Nephron progenitor cell (in vitro differentiated cells): ENCODE results near the gene MUC5AC.
"Not testable (repeated sequence)": the region's sequence is repeated elsewhere in the genome, so short reads cannot be mapped to it uniquely, and the experiment has no call there.

Experiments used
- DNase-seq: peaks from one replicate; pipeline ENCODE4 v3.0.0; 2021
- H3K27ac Mint-ChIP-seq: 2 replicates; pipeline ENCODE4 v1.8.0; 2021; ENCODE audit warnings: mild to moderate bottlenecking, moderate library complexity, mixed read lengths
- H3K27me3 Mint-ChIP-seq: 2 replicates; pipeline ENCODE4 v1.8.0; 2021; ENCODE audit warnings: mild to moderate bottlenecking, low read depth, mixed read lengths; ENCODE audit not compliant: poor library complexity
- H3K36me3 Mint-ChIP-seq: 2 replicates; pipeline ENCODE4 v1.8.0; 2021; ENCODE audit warnings: low read depth, mixed read lengths
- H3K4me1 Mint-ChIP-seq: 2 replicates; pipeline ENCODE4 v1.8.0; 2021; ENCODE audit warnings: mixed read lengths
- H3K4me3 Mint-ChIP-seq: 2 replicates; pipeline ENCODE4 v1.8.0; 2021; ENCODE audit warnings: mild to moderate bottlenecking, moderate library complexity, mixed read lengths
- H3K9me3 Mint-ChIP-seq: 2 replicates; pipeline ENCODE4 v1.8.0; 2021; ENCODE audit warnings: mild to moderate bottlenecking, moderate library complexity, mixed read lengths
- TF ChIP-seq, protein P1 (sequence below): fragments of 200-600 bp; sonication (generic); IDR thresholded peaks from 2 replicates; pipeline ENCODE4 v1.5.0; 2021; ENCODE audit warnings: antibody characterized with exemption

Gene MUC5AC

DNA sequence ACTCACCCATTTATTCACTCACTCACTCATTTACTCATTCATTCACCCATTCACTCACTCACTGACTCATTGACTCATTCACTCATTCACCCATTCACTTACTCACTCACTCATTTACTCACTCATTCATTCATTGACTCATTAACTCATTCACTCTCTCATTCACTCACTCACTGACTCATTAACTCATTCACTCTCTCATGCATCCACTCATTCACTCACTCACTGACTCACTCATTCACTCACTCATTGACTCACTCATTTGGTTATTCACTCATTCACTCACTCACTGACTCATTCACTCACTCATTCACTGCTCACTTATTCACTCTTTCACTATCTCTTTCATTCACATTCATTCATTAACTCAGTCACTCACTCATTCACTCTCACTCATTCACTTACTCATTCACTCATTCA is 2.5 kb upstream of the MUC5AC start:
- peaks cover 3% of the 10 kb centered on the region for H3K27me3 Mint-ChIP-seq
- TF ChIP-seq, protein P1, sequence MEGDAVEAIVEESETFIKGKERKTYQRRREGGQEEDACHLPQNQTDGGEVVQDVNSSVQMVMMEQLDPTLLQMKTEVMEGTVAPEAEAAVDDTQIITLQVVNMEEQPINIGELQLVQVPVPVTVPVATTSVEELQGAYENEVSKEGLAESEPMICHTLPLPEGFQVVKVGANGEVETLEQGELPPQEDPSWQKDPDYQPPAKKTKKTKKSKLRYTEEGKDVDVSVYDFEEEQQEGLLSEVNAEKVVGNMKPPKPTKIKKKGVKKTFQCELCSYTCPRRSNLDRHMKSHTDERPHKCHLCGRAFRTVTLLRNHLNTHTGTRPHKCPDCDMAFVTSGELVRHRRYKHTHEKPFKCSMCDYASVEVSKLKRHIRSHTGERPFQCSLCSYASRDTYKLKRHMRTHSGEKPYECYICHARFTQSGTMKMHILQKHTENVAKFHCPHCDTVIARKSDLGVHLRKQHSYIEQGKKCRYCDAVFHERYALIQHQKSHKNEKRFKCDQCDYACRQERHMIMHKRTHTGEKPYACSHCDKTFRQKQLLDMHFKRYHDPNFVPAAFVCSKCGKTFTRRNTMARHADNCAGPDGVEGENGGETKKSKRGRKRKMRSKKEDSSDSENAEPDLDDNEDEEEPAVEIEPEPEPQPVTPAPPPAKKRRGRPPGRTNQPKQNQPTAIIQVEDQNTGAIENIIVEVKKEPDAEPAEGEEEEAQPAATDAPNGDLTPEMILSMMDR = no peak
- no peak overlapping the region for H3K27ac Mint-ChIP-seq
- no peak for DNase-seq
- H3K4me3 Mint-ChIP-seq = no peak overlapping the region
- H3K4me1 Mint-ChIP-seq = peaks cover 5% of the 10 kb centered on the region
- H3K9me3 Mint-ChIP-seq = no peaks in the 10 kb centered on the region
- H3K36me3 Mint-ChIP-seq = no peaks in the 10 kb centered on the region

DNA sequence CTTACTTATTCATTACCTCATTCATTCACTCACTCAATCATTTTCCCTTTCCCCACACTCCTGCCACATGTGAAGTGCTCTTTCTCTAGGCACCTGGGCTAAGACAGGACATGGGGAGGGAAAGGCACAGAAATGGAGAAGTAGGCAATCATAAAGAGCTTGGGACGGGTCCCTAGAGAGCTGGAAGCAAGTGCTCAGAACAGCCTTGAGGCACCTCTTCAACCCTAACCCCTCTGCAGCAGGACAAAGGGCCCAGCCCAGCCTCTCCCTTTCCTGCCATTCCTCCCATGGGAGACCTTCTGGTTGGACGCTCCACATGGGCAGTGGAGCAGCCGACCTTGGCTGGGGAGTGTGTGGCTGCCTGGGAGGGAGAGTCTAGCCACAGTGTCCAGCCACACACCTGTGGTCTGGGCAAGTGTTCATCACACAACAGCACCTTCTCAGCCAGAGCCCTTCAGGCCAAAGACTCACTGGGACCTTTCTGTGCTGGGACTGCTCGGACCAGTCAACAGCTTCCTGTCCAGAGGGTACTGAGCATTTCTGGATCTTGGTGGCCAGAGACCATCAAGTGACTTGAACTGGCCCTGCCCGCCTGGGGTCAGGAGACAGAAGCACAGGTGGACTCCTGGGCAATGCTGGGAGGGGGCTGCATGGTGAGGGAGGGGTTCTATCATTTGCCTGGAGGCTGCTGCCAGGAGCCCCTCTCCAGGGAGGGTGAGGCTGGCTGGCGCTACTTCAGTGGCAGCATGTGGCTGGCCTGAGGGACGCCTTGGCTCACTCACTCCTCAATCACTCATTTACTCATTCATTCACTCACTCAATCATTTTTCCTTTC is 1.0 kb upstream of the MUC5AC start:
- Mint-ChIP-seq H3K27ac (no peak overlapping the region), H3K36me3 (no peaks in the 10 kb centered on the region), H3K4me3 (no peak overlapping the region), H3K9me3 (no peaks in the 10 kb centered on the region), H3K27me3 (peaks cover 3% of the 10 kb centered on the region), H3K4me1 (no peaks in the 10 kb centered on the region)
- TF ChIP-seq, protein P1 = no peak
- DNase-seq = no peak

DNA sequence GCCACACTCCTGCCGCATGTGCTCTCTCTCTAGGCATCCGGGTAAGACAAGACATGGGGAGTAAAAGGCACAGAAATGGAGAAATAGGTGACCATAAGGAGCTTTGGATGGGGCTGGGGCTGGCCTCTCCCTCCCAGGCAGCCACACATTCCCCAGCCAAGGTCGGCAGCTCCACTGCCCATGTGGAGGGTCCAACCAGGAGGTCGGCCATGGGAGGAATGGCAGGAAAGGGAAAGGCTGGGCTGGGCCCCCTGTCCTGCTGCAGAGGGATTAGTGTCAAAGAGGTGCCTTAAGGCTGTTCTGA is 460 bp upstream of the MUC5AC start:
- H3K27ac Mint-ChIP-seq = no peak overlapping the region
- peaks cover 3% of the 10 kb centered on the region for H3K27me3 Mint-ChIP-seq
- TF ChIP-seq, protein P1 = no peak
- H3K4me3 Mint-ChIP-seq = no peak overlapping the region
- no peaks in the 10 kb centered on the region for H3K4me1 Mint-ChIP-seq
- DNase-seq = no peak
- H3K9me3 Mint-ChIP-seq = no peaks in the 10 kb centered on the region
- no peaks in the 10 kb centered on the region for H3K36me3 Mint-ChIP-seq

DNA sequence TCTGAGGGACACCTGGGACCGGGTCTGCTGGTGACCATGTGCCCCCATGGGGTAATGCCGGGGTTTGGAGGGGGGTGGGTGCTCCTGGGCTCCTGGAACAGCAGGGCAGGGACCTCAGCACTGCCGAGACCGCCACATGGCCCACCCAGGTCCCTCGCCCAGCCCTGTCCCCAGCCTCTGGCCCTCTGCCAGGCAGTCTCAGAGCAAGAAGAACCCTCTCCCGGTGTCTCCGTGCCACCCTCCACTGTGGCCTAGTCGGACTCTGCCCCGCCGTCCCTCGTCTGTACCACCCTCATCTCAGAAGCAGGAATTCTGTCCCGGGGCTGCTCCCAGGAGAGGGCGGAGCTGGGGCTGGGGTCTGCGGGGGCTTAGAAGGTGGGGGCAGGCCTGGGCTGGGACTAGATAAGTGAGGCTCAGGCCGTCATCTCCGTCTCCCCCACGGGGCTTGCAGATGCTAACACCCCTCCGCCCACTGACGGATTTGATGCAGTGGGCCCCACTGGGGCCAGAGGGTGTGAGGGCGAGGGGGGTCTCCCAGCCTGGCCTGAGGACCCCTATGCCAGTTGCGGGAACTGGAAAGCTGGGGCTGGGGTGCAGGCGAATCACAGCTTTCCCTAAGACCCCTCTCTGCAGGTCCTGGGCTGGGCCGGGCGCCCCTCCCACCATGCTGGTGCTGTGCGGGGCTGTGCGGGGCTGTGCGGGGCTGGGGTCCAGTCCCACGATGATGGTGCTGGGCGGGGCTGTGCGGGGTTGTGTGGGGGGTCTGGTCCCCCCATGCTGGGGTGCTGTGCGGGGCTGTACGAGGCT is 1.1 kb downstream of the MUC5AC start:
- no peaks in the 10 kb centered on the region for H3K9me3 Mint-ChIP-seq
- H3K27me3 Mint-ChIP-seq = peaks cover 3% of the 10 kb centered on the region
- H3K4me3 Mint-ChIP-seq = no peak overlapping the region
- no peak for DNase-seq
- TF ChIP-seq, protein P1 = no peak
- no peaks in the 10 kb centered on the region for H3K36me3 Mint-ChIP-seq
- peaks cover 5% of the 10 kb centered on the region for H3K4me1 Mint-ChIP-seq
- H3K27ac Mint-ChIP-seq = no peak overlapping the region

DNA sequence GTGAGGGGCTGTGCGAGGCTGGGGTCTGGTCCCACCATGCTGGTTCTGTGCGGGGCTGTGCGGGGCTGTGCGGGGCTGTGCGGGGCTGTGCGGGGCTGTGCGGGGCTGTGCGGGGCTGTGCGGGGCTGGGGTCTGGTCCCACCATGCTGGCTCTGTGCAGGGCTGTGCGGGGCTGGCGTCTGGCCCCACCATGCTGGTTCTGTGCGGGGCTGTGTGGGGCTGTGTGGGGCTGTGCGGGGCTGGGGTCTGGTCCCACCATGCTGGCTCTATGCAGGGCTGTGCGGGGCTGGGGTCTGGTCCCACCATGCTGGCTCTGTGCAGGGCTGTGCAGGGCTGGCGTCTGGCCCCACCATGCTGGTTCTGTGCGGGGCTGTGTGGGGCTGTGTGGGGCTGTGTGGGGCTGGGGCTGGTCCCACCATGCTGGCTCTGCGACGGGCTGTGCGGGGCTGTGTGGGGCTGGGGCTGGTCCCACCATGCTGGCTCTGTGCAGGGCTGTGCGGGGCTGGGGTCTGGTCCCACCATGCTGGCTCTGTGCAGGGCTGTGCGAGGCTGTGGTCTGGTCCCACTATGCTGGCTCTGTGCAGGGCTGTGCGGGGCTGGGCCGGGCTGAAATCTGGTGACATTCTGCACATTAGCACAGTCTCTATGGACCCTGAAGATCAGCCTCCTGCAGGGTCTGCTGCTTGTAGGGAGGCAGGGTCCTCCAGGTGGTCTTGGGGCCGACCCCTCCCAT is 1.9 kb downstream of the MUC5AC start:
- H3K27ac Mint-ChIP-seq, H3K9me3 Mint-ChIP-seq, H3K27me3 Mint-ChIP-seq, H3K4me3 Mint-ChIP-seq, H3K36me3 Mint-ChIP-seq, H3K4me1 Mint-ChIP-seq, DNase-seq: not testable (repeated sequence)
